ENCODE measurements around the gene FOXE3. TPM values are rescaled to one million over a fixed set of nuclear protein-coding genes. Genes with fewer than 3 reads are reported as not detected.

FOXE3 gene
- total RNA-seq, 1 donor from 2014 or later, result not detected

GRCh38 chr1:47444562-47445465 lies 28.7 kb downstream of the FOXE3 start:
- TF ChIP-seq CTCF (IDR thresholded peaks at IDR 0.05; ENCODE audit: insufficient read depth, low read length, poor library complexity, severe bottlenecking), result no peak
- peak overlapping the region; percentile 7 for H3K4me3 ChIP-seq (ENCODE audit: low read depth, low read length)
- DNase-seq (ENCODE audit: low read depth), result no peak
- peaks cover 88% of the 10 kb centered on the region for H3K27me3 ChIP-seq (ENCODE audit: control insufficient read depth, insufficient read depth, low read length)
- H3K36me3 ChIP-seq (ENCODE audit: control insufficient read depth, insufficient read depth, low read length), result no peaks in the 10 kb centered on the region

- H3K4me3 ChIP-seq (ENCODE audit: low read depth, low read length), result no peak overlapping the region
- peaks cover 87% of the 10 kb centered on the region for H3K27me3 ChIP-seq (ENCODE audit: control insufficient read depth, insufficient read depth, low read length)
- H3K36me3 ChIP-seq (ENCODE audit: control insufficient read depth, insufficient read depth, low read length), result no peaks in the 10 kb centered on the region
- DNase-seq (ENCODE audit: low read depth), result no peak
- no peak for TF ChIP-seq CTCF (IDR thresholded peaks at IDR 0.05; ENCODE audit: insufficient read depth, low read length, poor library complexity, severe bottlenecking)
Measured at GRCh38 chr1:47445823-47446550, 29.9 kb downstream of the FOXE3 start.

- DNase-seq (ENCODE audit: low read depth), result no peak
- peaks cover 70% of the 10 kb centered on the region for H3K27me3 ChIP-seq (ENCODE audit: control insufficient read depth, insufficient read depth, low read length)
- no peaks in the 10 kb centered on the region for H3K36me3 ChIP-seq (ENCODE audit: control insufficient read depth, insufficient read depth, low read length)
- H3K4me3 ChIP-seq (ENCODE audit: low read depth, low read length), result no peak overlapping the region
- no peak for TF ChIP-seq CTCF (IDR thresholded peaks at IDR 0.05; ENCODE audit: insufficient read depth, low read length, poor library complexity, severe bottlenecking)
Measured at GRCh38 chr1:47448462-47449222, 32.6 kb downstream of the FOXE3 start.

DNA sequence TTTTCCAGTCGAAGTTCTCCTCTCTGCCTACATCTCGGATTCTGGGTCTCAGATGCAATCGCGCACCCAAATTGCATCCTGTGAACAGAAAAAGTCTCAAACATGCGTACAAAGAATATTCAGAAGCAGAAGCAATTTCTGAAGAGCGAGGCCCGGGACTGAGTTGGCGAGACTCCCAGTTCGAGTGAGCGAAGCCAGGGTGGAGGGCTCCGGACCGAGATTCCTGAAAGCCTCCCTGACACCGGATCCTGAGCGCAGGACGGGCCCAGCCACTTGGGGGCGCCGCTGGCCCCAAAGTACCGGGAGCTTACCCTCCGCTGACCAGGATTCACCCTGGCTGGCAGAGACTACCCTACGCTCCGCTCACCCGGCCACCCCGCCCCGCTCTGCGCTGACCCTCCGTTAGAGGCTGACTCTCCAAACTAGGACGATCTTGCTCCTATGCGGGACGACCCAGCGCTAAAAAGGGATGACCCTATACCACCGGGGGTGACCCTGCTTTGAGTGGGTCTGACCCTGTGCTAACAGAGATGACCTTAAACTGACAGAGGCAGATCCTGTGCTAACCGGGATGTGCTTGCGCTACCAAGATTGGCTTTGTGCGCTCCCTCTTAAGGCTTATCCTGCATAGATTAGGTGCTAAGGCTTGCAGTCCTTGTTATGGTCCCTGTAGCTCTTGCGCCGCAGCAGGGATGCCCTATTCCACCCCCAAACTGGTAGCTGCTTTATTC lies 33.9 kb downstream of the FOXE3 start:
- no peaks in the 10 kb centered on the region for H3K36me3 ChIP-seq (ENCODE audit: control insufficient read depth, insufficient read depth, low read length)
- no peak for DNase-seq (ENCODE audit: low read depth)
- H3K27me3 ChIP-seq (ENCODE audit: control insufficient read depth, insufficient read depth, low read length), result peaks cover 57% of the 10 kb centered on the region
- peak; percentile 33 for TF ChIP-seq CTCF (IDR thresholded peaks at IDR 0.05; ENCODE audit: insufficient read depth, low read length, poor library complexity, severe bottlenecking)
- no peak overlapping the region for H3K4me3 ChIP-seq (ENCODE audit: low read depth, low read length)

GRCh38 chr1:47450606-47451005 lies 34.5 kb downstream of the FOXE3 start:
- no peak for TF ChIP-seq CTCF (IDR thresholded peaks at IDR 0.05; ENCODE audit: insufficient read depth, low read length, poor library complexity, severe bottlenecking)
- no peak for DNase-seq (ENCODE audit: low read depth)
- Histone ChIP-seq H3K36me3 (ENCODE audit: control insufficient read depth, insufficient read depth, low read length) (no peaks in the 10 kb centered on the region), H3K27me3 (ENCODE audit: control insufficient read depth, insufficient read depth, low read length) (peaks cover 51% of the 10 kb centered on the region), H3K4me3 (ENCODE audit: low read depth, low read length) (no peak overlapping the region)

All from kidney epithelial cell (primary cell).